HCT116 (cell line): ENCODE results near the gene CCDC40.

Experiments
- CEBPB ChIP-seq: IDR thresholded peaks from 2 replicates; pipeline ENCODE4 v1.6.1; 2012; ENCODE audit warnings: low read depth
- EGR1 ChIP-seq: IDR thresholded peaks from 2 replicates; pipeline ENCODE4 v1.6.1; 2012; ENCODE audit warnings: low read depth
- EZH2 ChIP-seq: fragments of 200-600 bp; sonication (generic); IDR thresholded peaks from 2 replicates; pipeline ENCODE4 v1.6.1; 2017; ENCODE audit warnings: antibody characterized with exemption, mixed run types
- EZH2phosphoT487 ChIP-seq: fragments of 200-600 bp; IDR thresholded peaks from 2 replicates; pipeline ENCODE4 v1.6.1; 2018; ENCODE audit warnings: antibody characterized with exemption, borderline replicate concordance
- POLR2A ChIP-seq: IDR thresholded peaks from 2 replicates; pipeline ENCODE4 v1.7.0; 2011; ENCODE audit warnings: borderline replicate concordance; ENCODE audit not compliant: insufficient read depth, insufficient read length; ENCODE audit errors: extremely low read depth
- POLR2AphosphoS5 ChIP-seq: IDR thresholded peaks from 2 replicates; pipeline ENCODE4 v1.6.1; 2011; ENCODE audit warnings: mild to moderate bottlenecking, low read depth, low read length, moderate library complexity
- SRF ChIP-seq: IDR thresholded peaks from 2 replicates; pipeline ENCODE4 v1.6.1; 2012; ENCODE audit warnings: low read depth
- TF ChIP-seq, protein P1 (sequence below): IDR thresholded peaks from 2 replicates; pipeline ENCODE4 v1.6.1; 2012
- TF ChIP-seq, protein P2 (sequence below), 3 experiments: fragments of 200-600 bp in 1 of 3; sonication (generic) in 1 of 3; IDR thresholded peaks in 2 of 3; conservative IDR thresholded peaks in 1 of 3; 2 replicates each; pipeline ENCODE4 v1.5.1; 2012 to 2017; ENCODE audit warnings: low read depth in 2 of 3, low read length in 2 of 3, antibody characterized with exemption in 1 of 3, borderline replicate concordance in 1 of 3, control low read depth in 1 of 3, mild to moderate bottlenecking in 1 of 3, mixed read lengths in 1 of 3, mixed run types in 1 of 3, moderate library complexity in 1 of 3; ENCODE audit not compliant: insufficient read depth in 1 of 3
- TF ChIP-seq, protein P3 (sequence below): IDR thresholded peaks from 2 replicates; pipeline ENCODE4 v1.6.1; 2011; ENCODE audit warnings: mild to moderate bottlenecking, low read length, moderate library complexity; ENCODE audit not compliant: insufficient replicate concordance; ENCODE audit errors: extremely low read depth

DNA sequence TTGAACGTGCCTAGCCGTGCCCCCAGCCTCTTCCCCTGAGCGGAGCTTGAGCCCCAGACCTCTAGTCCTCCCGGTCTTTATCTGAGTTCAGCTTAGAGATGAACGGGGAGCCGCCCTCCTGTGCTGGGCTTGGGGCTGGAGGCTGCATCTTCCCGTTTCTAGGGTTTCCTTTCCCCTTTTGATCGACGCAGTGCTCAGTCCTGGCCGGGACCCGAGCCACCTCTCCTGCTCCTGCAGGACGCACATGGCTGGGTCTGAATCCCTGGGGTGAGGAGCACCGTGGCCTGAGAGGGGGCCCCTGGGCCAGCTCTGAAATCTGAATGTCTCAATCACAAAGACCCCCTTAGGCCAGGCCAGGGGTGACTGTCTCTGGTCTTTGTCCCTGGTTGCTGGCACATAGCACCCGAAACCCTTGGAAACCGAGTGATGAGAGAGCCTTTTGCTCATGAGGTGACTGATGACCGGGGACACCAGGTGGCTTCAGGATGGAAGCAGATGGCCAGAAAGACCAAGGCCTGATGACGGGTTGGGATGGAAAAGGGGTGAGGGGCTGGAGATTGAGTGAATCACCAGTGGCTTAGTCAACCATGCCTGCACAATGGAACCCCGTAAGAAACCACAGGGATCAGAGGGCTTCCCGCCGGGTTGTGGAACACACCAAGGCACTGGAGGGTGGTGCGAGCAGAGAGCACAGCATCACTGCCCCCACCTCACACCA lies 65.7 kb downstream of the CCDC40 start:
- TF ChIP-seq POLR2A: no peak
- no peak for TF ChIP-seq POLR2AphosphoS5
- TF ChIP-seq EGR1: no peak
- TF ChIP-seq, protein P1, sequence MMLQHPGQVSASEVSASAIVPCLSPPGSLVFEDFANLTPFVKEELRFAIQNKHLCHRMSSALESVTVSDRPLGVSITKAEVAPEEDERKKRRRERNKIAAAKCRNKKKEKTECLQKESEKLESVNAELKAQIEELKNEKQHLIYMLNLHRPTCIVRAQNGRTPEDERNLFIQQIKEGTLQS: no peak
- TF ChIP-seq, protein P2, sequence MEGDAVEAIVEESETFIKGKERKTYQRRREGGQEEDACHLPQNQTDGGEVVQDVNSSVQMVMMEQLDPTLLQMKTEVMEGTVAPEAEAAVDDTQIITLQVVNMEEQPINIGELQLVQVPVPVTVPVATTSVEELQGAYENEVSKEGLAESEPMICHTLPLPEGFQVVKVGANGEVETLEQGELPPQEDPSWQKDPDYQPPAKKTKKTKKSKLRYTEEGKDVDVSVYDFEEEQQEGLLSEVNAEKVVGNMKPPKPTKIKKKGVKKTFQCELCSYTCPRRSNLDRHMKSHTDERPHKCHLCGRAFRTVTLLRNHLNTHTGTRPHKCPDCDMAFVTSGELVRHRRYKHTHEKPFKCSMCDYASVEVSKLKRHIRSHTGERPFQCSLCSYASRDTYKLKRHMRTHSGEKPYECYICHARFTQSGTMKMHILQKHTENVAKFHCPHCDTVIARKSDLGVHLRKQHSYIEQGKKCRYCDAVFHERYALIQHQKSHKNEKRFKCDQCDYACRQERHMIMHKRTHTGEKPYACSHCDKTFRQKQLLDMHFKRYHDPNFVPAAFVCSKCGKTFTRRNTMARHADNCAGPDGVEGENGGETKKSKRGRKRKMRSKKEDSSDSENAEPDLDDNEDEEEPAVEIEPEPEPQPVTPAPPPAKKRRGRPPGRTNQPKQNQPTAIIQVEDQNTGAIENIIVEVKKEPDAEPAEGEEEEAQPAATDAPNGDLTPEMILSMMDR (IDR thresholded peaks at IDR 0.05 in 2 of 3, conservative IDR thresholded peaks at IDR 0.05 in 1 of 3; ENCODE audit: borderline replicate concordance in 1 of 3, insufficient read depth in 1 of 3, low read depth in 2 of 3, low read length in 2 of 3): no peak
- TF ChIP-seq EZH2: no peak
- no peak for TF ChIP-seq CEBPB
- no peak for TF ChIP-seq EZH2phosphoT487
- no peak for TF ChIP-seq SRF
- TF ChIP-seq, protein P3, sequence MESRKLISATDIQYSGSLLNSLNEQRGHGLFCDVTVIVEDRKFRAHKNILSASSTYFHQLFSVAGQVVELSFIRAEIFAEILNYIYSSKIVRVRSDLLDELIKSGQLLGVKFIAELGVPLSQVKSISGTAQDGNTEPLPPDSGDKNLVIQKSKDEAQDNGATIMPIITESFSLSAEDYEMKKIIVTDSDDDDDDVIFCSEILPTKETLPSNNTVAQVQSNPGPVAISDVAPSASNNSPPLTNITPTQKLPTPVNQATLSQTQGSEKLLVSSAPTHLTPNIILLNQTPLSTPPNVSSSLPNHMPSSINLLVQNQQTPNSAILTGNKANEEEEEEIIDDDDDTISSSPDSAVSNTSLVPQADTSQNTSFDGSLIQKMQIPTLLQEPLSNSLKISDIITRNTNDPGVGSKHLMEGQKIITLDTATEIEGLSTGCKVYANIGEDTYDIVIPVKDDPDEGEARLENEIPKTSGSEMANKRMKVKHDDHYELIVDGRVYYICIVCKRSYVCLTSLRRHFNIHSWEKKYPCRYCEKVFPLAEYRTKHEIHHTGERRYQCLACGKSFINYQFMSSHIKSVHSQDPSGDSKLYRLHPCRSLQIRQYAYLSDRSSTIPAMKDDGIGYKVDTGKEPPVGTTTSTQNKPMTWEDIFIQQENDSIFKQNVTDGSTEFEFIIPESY: no peak
